ENCODE measurements around the gene RUVBL1.

The RUVBL1 gene

GRCh38 chr3:128064962-128065361 lies 58.6 kb downstream of the RUVBL1 start:
- DNase-seq = no peak

GRCh38 chr3:128063865-128064264 lies 59.7 kb downstream of the RUVBL1 start:
- DNase-seq = no peak

DNA sequence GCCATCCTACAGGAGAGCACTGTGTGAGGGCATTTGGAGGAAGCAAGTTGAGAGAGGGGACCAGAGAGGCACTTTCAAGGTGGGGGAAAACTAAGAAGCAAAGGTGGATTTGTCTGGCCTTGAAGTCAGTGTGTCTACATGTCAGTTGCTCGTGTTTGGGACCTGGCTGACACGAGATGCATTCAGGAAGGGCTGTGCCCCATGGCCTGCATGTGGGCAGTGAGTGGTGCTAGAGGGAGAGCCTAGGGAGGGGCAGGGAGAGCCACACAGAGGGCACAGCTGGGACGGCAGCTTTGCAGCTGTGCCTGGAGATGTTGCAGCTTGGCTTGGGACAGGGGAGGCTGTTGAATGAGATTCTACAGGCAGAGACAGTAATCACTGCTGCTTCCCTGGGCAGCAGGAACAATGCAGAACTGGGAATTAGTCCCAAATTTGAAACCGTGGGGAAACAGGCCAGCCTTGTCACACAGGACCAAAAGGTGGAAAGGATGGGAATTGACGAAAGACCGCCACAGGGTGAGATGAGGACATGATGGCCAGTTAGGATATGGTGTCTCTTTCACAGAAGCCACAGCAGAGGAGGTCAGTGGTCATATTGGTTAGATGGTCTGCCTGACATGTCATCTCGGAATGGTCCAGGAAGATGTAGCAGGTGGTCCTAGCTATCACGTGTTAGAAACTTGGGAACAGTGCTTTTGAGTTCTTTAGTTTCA lies 61.4 kb downstream of the RUVBL1 start:
- no peak for DNase-seq

GRCh38 chr3:128060473-128061381 lies 62.9 kb downstream of the RUVBL1 start:
- no peak for DNase-seq

- no peak for DNase-seq
These were observed 67.4 kb downstream of the RUVBL1 start for GRCh38 chr3:128056258-128056657.

DNA sequence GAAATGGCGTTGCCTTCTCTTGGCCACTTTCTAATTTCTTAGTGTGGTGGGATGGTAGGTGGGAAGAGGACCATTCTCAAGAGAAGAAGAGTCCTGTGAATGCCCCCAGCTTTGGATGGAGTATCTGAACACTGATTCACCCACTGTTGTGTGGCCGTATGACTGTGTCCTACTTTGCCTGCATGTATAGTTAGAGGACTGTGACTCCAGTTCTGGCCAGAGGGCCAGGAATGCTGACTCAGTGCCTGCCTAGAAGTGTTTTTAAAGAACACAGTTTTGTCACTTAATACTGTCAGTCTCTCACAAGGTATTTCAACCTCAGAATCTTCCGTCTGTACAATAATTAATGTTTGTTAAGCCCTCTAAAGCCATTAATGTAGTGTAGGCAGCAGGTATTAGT lies 69.2 kb downstream of the RUVBL1 start:
- DNase-seq = no peak

- no peak for DNase-seq
These were observed 70.0 kb downstream of the RUVBL1 start for GRCh38 chr3:128053614-128054013.

GRCh38 chr3:128052595-128053351 lies 70.8 kb downstream of the RUVBL1 start:
- DNase-seq = peak; percentile 53

DNA sequence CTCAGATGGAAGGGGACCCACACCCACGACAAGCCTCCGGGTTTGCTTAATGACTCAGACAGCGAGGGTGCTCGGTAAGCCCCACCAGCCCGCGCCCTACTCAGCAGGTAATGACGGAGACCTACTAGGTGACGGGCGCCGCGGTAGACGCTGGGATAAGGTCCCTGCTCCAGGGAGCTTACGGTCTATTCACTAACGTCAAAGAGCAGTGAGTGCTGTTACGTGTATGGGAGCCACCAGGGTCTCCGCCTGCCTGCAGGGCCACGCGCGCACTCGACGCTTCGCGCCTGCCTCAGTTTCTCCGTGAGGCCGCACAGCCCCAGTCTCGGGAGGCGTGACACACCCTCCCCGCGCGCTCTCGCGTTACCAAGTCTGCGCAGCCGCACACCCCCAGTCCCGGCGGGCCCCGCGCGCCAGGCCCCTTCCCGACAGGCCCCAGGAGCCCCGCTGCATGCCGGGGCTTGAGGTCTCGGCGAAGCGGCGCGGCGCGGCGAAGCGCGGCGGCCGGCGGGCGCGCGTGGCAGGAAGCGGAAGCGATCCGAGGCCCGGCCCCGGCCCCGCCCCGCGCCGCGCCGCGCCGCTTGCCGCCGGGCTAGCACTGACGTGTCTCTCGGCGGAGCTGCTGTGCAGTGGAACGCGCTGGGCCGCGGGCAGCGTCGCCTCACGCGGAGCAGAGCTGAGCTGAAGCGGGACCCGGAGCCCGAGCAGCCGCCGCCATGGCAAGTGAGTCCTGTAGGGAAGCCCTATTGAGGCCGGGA lies 71.6 kb downstream of the RUVBL1 start, which contains the start of gene SEC61A1:
SEC61A1 (plus strand) TSS at position 601 of the 758 bp plus-strand sequence; CDS start at position 717, 116 bp downstream.
- peak; percentile 97 for DNase-seq

DNA sequence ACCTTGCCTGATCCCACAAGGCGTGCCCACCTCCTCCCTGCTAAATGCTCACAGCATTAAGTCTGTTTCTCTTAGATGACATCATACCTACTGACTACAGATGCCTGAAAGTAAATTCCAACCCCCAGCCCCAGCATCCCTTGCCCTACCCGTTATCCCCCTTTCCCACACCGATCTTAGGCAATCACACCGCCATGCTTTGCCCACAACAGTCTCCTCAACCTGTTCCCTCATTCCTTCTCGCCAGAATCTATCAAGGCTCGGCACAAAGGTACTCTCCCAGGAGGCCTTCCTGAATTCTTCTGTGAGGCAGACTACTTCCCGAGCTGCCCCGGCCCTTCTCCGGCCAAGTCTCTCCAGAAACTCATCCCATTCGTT lies 72.2 kb downstream of the RUVBL1 start:
- DNase-seq = peak; percentile 57

DNA sequence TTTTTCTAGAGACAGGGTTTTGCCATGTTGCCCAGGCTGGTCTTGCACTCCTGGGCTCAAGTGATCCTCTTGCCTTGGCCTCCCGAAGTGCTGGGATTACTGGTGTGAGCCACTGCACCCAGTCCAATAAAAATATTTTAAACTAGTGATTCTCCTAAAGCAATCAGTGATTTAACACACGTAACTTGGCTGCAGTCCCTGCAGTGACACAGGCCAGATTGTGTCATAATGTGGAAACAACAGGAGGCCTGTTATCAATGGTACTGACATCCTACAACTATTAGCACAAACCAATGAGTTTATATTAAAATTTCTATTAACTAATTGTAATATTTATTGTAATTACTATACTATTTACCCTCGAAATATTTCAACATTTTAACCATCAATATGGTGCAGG lies 73.0 kb downstream of the RUVBL1 start:
- no peak for DNase-seq

GRCh38 chr3:128041344-128041743 lies 82.3 kb downstream of the RUVBL1 start:
- no peak for DNase-seq

DNA sequence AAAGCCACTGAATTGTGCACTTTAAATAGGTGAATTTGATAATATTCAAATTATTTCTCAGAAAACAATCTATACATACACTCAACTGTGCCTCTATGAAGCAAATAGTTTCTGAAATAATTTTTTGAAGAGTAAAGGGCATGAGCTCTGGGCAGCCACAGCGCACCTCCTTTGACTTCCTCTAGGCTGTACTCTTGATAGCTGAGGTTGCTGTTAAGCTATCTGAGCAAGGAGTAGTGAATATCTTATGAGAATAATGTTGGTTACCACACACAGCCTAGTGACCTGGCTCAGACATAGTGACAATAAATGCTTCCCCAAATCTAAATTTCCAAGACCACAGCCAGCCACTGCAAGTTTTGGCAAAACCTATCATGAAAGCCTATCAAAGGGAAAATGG lies 83.0 kb downstream of the RUVBL1 start:
- DNase-seq = no peak

DNA sequence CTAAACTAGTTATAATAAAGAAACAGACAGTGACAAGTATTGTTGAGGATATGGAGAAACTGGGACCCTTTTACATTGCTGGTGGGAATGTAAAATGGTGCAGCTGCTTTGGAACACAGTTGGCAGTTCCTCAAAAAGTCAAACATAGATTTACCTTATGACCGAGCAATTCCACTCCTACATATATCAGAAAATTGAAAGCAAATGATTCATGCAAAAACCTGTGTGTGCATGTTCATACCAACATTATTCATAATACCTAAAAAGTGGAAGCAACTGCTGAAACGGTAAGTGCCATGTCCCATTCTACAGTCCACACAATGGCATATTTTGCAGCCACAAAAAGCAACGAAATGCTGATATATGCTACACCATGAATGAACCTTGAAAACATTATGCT lies 83.6 kb downstream of the RUVBL1 start:
- no peak for DNase-seq

GRCh38 chr3:128036119-128036518 lies 87.5 kb downstream of the RUVBL1 start:
- peak; percentile 91 for DNase-seq

DNA sequence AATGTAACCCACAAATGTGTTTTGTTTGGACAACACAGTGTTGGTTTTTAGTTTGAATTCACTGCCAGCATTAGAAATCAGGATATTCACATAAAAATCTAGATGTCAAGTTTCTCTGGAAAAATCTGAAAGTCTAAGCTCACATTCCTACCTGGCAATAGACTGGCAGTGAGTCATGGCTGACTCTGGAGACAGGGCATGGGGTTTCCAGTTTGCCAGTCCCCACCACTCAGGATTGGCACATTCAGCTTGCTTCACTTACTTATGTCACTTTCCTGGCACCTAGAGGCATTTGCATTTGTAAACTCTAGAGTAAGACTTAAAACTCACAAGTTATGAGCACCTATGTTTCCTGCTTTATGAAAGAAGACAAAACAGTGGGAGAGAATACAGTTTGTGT lies 90.5 kb downstream of the RUVBL1 start:
- no peak for DNase-seq
